GM10248 (cell line): ENCODE results near the gene MAP4.

Source experiments
- CTCF ChIA-PET: fragments of 300-600 bp; sonication (Branson Sonifier 250); formaldehyde crosslinking; extraction: SDS; loops from one replicate; lab custom pipeline; 2021; ENCODE audit warnings: antibody characterized with exemption; lab: Yijun Ruan, JAX
- POLR2A ChIA-PET: fragments of 350-650 bp; sonication (Branson Sonifier 250); formaldehyde crosslinking; extraction: SDS; loops from one replicate; lab custom pipeline; 2020; ENCODE audit warnings: antibody characterized with exemption; lab: Yijun Ruan, JAX
- DNase-seq: peaks from one replicate; pipeline ENCODE4 v3.0.0; 2012; ENCODE audit errors: extremely low spot score
- TF ChIP-seq, protein P1 (sequence below): IDR thresholded peaks from 2 replicates; pipeline ENCODE4 v1.5.1; 2012; ENCODE audit warnings: mild to moderate bottlenecking, low read depth; ENCODE audit errors: extremely low read depth, missing control alignments, control extremely low read depth

The MAP4 gene

DNA sequence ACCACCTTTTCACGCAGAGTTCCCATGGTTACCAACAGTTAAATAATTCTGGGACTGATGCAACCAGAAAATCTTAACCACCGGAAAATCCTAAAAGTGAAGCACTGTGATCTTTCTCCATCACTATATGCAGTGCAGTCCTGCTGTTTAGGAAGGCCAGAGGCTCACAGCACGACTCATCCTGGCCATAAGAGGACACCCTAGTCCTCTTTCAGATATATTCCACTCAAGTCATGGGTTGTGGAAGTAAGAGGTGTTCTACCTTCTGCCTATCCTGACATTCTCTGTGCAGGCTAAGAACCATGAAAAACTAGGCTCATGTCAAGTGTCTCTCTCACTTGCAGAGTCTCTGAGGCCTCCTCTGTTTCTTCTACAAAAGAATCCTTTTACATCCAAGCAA is 146.1 kb downstream of the MAP4 start:
- ChIA-PET CTCF (no interaction called here), POLR2A (no interaction called here)
- TF ChIP-seq, protein P1, sequence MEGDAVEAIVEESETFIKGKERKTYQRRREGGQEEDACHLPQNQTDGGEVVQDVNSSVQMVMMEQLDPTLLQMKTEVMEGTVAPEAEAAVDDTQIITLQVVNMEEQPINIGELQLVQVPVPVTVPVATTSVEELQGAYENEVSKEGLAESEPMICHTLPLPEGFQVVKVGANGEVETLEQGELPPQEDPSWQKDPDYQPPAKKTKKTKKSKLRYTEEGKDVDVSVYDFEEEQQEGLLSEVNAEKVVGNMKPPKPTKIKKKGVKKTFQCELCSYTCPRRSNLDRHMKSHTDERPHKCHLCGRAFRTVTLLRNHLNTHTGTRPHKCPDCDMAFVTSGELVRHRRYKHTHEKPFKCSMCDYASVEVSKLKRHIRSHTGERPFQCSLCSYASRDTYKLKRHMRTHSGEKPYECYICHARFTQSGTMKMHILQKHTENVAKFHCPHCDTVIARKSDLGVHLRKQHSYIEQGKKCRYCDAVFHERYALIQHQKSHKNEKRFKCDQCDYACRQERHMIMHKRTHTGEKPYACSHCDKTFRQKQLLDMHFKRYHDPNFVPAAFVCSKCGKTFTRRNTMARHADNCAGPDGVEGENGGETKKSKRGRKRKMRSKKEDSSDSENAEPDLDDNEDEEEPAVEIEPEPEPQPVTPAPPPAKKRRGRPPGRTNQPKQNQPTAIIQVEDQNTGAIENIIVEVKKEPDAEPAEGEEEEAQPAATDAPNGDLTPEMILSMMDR = no peak
- DNase-seq = no peak

DNA sequence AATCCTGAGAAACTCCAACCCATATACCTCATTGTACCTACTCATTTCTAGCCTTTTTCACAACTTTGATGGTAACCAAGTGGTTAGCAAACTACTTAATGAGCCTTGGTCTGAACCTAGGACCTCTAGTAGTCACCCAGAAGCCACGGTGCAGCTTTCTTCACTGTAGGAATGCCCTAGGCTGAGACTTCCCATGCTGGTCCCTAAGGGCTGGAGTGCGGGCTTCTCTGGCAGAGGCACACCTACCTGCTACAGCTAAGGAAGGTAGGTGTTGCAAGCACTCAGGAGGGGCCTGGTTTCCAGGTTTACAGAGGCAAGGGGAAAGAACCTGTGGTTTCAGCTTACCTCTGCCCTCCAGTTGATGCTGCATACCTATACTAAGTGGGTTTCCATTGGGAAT is 147.9 kb downstream of the MAP4 start:
- ChIA-PET POLR2A (no interaction called here), CTCF (interaction anchor here (1.0 kb wide), 1 partner anchor 9 kb away, joined by 3 read pairs; no protein-coding TSS in a partner anchor)
- no peak for DNase-seq
- TF ChIP-seq, protein P1 = no peak

DNA sequence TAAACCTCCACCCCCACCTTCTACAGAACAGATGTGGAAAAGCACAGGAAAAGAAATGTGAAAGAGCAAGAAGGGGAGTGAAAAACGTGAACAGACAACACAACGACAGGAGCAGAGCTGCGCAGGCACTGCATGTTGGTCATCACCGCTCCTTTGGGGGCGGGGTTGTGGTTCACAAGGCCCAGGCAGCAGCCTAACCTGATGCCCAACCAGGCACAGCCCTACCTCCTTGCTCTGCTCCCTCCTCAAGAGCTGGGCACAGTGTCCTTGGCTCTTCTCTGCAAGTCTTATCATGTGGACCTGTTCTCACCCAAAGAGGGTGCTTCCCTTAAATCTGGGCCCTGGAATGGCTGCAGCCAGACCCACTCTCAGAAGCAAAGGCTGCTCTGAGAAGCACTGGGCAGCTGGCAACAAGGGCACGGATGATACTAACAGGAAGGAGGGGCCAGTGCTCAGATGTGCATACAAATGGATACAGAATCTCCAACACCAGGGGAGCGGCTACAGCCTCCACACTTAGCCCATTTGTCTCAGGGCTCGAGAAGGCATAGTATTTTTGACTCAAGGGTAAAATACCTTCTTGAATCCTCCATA is 148.7 kb downstream of the MAP4 start:
- ChIA-PET CTCF (interaction anchor here (0.9 to 3.7 kb wide), 3 partner anchors 29 to 284 kb away, joined by 3 to 13 read pairs (median 9); no protein-coding TSS in a partner anchor), POLR2A (no interaction called here)

DNA sequence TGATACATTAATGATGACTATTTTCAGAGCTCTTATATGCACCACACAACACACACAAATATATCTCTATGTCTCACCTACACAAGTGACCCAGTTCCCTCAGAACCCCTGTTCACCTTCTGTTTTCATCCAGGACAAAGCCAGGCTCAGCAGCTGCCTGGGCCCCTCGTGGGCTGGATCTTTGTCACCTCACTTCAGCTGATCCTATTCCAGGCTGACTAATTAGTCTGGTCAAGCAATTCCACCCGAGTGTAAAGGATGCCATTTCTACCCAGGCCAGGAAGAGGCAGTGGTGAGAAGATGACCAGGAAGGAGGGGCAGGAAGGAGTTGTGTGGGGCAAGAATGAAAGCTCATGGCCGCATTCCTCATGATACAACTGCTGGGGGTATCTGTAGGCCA is 151.0 kb downstream of the MAP4 start:
- no peak for DNase-seq
- ChIA-PET CTCF (interaction anchor here (1.3 to 3.7 kb wide), 5 partner anchors 9 to 287 kb away, joined by 3 to 13 read pairs (median 5); no protein-coding TSS in a partner anchor), POLR2A (no interaction called here)
- TF ChIP-seq, protein P1 = no peak

More for the DNA sequence above, 148.7 kb downstream of the MAP4 start:
- TF ChIP-seq, protein P1 = no peak
- no peak for DNase-seq

- CTCF ChIA-PET = interaction anchor here (1.5 to 1.7 kb wide), 2 partner anchors 32 to 39 kb away, joined by 4 to 5 read pairs; no protein-coding TSS in a partner anchor
- no peak for DNase-seq
- POLR2A ChIA-PET = no interaction called here
- TF ChIP-seq, protein P1 = no peak
Measured at GRCh38 chr3:47863391-47864128, 152.7 kb downstream of the MAP4 start.

DNA sequence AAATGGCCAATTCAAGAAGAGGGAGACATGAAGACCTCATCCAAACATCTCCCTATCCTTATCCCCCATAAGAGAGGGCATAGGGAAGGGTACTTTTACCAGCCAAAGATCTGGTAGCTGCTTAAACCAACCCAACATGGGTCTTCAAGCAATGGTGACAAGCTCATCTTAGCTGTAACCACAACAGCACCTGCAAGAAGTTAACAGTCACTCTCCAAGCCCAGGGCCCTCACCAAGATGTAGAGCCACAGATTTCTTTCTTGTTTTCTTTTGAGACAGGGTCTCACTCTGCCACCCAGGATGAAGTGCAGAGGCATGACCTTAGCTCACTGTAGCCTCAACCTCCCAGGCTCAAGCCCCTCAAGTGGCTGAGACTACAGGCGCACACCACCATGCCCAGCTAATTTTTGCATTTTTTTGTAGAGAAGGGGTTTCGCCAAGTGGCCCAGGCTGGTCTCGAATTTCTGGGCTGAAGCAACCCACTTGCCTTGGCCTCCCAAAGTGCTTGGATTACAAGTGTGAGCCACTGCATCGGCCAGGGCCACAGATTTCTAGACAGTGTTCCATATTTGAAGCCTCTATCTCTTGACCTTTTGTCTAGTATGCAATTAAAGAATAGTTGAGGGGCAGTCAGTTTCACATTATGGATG is 156.1 kb downstream of the MAP4 start:
- DNase-seq = no peak
- TF ChIP-seq, protein P1 = no peak
- ChIA-PET POLR2A (no interaction called here), CTCF (interaction anchor here (0.9 to 2.3 kb wide), 6 partner anchors 14 to 291 kb away, joined by 3 to 7 read pairs (median 4); no protein-coding TSS in a partner anchor)
